Kidney tubule cell (primary cell): ENCODE measurements around the gene NPIPB6.
A peak's percentile ranks its signal among the peaks of the same experiment; 100 is the strongest.

Source experiments
- DNase-seq: peaks from one replicate; pipeline ENCODE4 v3.0.0-alpha.2; 2018; ENCODE audit warnings: low spot score

The NPIPB6 gene

DNA sequence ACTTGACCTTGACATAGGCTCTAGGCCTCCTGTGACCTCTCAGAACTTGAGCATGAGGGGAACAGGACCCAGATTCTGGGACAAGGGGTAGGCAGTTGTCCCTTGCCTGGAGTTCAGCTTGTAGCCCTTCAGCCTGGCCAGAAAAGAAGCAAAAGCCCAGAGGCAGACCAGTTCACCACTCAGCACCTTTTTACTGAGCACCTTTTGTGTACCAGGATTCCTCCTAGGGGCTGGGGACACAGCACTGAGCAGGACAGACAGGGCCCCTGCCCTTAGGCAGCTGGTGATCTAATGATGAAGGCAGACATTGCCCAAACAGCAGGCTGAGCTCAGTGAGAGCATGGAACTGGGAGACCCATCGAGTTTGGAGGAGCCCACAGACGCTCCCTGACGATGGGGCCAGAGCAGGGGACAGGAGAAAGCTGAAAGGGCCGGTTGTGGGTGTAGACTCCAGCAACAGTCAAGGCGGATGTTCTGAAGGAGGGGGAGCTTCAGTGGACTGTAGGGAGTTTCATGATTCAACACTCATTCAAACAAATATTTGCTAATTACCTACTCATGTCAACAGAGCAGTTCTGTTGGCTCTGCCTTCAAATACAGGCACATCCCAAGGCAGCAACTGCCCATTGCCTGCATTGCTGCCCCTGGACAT, 38.9 kb downstream of the NPIPB6 start:
- no peak for DNase-seq

DNA sequence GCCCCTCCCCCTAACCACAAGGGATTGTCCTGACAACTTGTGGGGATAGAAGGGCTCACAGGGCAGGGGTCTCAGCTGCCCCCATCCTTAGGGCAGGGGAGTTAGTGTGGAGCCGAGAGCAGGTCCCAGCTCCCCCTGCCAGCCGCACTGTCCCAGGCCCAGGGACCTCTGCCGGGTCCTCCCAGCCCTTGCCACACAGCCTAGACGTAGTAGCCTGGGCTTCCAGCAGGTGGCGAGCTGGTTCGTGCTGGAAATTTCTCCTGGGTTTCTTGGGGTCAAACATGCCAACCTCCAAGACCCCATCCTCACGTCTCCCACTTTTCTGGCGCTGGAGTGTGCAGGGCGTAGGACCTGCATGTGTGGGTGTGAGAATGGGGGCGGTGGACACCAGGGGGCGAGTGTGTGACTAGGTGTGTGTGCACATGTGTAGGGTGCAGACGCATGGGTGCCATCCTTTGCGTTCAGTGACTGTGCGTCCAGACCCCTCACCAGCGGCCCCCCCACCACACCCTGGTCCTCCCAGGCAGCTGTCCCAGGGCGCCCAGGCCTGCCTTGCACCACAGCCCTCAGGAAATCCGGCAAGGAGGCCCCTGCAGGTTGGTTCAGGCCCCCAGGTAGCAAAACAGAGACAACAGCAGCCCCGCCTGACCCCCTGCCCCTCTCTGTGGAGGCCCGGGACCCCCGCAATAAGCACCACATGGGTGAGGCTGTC, 41.5 kb downstream of the NPIPB6 start:
- DNase-seq: peak; percentile 26

DNA sequence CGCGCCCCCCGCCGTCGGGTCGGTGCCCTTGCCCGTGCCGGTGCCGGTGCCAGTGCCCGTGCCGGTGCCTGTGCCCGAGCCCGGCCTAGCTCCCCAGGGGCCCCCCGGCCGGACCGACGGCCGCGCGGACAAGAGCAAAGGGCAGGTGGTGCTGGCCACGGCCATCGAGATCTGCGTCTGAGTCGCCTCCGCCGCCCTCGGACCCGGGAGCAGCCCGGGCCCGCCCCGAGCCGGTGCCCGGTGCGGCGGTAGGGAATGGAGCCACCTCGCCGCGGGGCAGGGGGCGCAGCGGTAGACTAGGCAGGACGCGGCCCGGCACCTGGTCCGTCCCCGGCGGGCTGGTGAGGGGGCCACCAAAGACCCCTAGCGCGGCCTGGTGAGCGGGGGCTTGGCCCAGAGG, 42.6 kb downstream of the NPIPB6 start:
- DNase-seq: no peak

DNA sequence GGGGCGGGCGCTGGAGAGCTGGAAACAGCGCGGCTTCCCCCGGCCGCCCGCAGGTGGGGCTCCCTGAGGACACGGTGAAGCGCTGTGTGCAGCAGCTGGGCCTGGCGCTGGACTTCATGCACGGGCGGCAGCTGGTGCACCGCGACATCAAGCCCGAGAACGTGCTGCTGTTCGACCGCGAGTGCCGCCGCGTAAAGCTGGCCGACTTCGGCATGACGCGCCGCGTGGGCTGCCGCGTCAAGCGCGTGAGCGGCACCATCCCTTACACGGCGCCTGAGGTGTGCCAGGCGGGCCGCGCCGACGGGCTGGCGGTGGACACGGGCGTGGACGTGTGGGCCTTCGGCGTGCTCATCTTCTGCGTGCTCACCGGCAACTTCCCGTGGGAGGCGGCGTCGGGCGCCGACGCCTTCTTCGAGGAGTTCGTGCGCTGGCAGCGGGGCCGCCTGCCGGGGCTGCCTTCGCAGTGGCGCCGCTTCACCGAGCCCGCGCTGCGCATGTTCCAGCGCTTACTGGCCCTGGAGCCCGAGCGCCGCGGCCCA, 43.2 kb downstream of the NPIPB6 start:
- no peak for DNase-seq

DNA sequence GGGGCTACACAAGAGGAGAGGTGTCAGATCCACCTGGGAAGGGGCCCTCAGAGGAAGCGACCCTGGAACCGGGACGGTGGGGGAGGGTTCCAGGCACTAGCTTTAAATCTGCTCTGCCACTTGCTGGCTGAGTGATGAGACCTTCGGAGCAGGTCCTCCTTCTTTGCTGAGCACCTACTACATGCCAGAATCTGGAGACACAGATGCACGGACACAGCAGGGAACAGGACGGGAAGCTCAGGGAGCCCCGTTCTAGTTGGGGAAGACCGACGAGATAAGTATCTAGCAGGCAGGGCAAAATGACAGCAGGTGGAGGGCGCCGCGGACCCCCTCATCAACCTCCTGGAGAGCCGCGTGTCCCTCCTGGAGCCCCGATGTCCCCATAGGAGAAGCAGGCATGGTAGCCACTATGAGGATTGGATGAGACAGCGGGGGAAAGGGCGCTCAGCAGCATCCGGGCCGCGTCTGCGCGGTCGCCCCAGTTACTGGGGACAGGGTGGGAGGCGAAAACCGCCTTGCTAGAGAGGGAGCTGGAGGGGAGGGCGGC, 43.8 kb downstream of the NPIPB6 start:
- no peak for DNase-seq

DNA sequence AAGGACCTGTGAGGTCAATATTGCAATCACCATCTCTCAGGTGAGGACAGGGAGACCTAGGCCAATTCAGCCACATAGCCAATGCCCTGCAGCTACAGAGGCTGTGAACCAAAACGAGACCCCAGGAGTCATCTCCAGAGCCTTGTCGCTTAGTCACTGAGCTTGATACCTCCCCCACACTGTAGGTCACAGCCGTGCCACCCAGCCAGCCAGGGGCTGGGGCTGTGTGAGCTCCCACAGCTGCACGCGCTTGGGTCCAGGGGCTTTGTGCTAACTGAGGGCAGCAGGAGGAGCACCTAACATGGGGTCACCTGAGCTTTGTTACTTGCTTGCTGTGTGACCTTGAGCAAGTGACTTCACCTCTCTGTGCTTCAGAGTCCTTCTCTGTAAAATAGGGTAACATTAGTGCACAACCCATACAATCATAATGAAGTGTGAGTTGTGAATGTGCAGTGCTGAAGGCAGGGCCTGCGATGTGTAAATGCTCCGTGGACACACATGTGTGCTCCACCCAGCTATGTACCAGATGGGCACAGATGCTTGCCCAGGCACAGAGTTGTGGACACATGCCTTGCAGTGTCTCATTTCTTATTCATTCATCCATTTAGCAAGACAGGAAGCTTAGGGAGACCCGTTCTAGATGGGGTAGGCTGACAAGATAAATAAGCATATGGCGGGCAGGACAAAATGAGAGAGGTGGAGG, 45.1 kb downstream of the NPIPB6 start:
- no peak for DNase-seq

DNA sequence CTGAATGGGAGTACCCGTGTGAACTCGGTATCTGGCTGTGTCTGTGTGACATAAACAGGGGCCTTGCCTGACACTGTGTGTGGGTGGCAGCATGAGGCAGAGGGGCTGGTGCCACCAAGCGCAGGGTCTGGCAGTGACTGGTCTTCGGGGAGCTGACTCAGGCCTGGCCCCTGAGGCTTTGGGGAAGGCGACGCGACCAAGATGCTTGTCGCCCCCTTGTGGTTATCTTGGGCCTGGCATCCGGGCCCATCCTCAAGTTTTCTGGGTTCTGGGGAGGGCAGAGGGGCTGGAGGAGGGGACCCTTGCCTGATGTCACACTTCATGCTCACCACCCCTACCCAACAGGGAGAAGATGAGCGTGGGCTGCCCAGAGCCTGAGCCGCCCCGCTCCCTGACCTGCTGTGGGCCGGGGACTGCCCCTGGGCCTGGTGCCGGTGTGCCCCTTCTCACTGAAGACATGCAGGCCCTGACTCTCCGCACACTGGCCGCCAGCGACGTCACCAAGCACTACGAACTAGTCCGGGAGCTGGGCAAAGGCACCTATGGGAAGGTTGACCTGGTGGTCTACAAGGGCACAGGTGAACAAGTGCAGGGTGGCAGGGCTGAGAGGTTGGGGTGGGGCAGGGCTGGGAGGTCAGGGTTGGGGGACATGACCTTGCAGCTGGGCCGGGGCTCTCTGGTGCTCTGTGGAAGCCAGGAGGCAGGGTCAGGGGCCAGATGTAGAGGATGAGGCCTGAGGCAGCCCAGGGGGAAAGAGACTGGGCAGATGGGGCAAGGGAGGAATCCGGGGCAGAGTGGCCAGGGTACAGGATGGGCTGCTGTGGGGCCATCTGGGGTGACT, 46.0 kb downstream of the NPIPB6 start:
- peak; percentile 56 for DNase-seq

DNA sequence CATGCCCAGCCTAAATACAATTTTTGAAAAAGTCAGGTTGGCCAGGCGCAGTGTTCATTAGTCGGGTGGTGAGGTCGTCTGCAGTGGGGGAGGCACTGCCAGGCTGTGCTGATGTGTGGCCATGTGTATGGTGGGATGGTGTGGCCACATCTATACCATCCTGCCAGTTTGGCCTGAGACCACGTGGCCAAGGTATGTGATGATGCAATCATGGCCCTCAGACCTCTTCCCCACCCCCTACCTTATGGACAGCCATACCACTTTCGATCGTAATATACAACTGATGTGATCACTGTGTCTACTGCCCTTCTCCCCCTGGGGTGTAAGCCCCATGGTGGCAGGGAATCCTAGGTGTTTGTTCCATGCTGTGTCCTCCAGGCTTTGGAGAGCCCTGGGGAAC, 47.3 kb downstream of the NPIPB6 start:
- DNase-seq: no peak

DNA sequence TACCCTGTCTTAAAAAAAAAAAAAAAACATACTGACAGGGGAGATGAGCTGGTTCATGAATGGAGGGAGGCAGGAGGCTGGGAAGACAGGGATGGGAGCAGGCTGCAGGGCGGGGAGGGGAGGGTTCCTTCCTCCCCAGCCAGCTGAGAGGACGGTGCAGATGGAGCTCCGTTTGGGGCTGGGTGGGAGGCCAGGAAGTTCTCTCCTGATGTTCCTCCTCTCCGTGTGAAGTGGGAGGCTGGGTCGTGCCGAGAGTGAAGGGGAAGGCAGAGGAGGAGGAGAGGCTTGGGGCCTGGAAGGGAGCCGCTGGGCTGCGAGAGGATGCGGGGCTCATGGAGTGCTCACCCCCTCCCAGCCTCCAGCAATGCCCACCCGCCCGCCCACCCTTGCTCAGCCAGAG, 49.7 kb downstream of the NPIPB6 start:
- DNase-seq: no peak

DNA sequence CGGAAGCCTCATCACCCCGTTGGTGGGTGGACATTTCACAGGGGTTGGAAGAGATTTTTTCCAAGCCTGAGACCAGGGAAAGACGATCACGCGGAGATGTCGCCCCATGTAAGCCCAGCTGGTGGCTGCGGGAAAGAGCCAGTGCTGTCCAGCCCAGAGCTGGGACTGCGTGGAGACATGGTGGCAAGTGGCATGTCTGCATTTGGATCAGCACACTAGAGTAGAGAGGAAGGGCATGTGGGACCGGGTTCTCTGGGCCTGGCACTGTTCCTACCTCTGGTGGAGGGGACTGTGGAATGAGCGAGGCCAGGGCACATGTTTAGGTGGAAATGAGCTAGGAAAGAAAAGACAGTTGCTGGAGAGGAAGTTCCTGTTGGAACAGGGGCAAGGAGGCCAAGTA, 51.0 kb downstream of the NPIPB6 start:
- DNase-seq: no peak

DNA sequence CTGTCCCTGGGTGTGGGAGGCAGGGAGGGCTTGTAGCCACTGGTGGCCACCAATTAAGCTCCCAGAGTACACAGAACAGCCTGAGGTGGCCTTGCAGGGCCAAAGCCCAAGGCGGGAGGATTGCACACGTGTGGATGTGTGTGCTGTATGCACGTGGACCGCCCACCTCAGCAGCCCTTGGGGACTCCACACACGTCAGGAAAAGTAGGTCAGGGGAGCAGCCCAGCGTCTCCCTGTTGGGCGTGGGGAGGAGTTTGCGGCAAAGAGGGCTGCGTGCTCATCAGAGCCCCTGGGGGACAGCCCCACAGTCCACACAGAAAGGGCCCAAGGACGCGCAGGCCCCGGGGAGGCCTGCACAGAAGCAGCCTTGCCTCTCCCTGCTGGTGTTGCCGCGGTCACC, 51.4 kb downstream of the NPIPB6 start:
- DNase-seq: no peak

DNA sequence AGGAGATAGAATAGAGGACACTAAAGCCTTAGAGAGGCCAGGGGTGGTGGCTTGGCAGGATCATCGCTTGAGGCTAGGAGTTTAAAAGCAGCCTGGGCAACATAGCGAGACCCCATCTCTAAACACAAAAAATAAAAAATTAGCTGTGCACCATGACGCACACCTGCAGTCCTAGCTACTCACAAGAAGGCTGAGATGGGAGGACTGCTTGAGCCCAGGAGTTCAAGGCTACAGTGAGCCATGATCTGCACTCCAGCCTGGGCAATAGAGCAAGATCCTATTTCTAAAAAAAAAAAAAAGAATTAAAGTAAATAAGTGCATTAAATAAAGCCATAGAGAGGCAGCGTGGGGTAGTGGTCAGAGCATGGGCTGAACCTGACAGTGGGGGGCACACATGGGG, 51.9 kb downstream of the NPIPB6 start:
- DNase-seq: no peak

DNA sequence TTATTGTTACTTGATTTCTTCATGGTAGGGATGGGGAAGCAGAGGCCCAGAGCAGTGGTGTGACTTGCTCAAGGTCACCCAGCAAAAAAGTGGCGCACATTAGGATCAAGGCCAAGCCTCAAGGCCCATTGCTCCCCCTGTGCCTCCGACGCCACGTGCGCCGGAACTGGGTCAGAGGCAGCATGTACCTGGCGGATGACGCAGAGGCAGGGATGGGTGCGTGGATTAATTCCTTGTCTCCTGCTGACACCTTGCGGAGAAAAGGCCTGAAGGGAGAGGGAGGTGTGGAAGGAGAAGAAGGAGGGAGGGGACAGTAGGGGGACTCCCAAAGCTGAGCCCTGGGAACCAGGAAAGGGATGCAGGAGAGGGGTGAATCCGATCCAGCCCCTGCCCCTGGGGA, 52.5 kb downstream of the NPIPB6 start:
- DNase-seq: no peak

DNA sequence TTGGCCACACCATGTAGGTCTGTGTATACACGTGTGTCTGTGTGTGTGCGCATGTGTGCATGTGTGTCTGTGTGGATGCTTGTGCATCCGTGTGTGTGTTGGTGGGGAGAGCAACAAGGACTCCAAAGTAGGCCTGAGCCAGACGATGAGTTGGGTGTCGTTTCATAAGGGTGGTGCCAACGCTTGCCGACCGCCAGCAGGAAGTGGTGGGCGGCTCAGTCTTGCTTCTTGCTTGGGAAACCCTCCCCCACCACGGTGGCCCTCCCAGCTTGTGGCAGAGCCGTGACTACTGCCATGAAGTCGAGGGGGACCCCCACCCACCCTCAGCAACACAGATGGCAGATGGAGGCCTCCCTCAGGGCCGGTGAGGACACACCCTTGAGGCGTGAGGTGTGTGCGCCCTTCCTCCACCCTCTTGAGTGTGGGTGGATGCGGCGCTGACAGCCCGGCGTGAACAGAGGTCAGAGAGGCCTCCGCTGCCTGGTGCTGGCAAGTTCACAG, 53.4 kb downstream of the NPIPB6 start:
- DNase-seq: no peak

DNA sequence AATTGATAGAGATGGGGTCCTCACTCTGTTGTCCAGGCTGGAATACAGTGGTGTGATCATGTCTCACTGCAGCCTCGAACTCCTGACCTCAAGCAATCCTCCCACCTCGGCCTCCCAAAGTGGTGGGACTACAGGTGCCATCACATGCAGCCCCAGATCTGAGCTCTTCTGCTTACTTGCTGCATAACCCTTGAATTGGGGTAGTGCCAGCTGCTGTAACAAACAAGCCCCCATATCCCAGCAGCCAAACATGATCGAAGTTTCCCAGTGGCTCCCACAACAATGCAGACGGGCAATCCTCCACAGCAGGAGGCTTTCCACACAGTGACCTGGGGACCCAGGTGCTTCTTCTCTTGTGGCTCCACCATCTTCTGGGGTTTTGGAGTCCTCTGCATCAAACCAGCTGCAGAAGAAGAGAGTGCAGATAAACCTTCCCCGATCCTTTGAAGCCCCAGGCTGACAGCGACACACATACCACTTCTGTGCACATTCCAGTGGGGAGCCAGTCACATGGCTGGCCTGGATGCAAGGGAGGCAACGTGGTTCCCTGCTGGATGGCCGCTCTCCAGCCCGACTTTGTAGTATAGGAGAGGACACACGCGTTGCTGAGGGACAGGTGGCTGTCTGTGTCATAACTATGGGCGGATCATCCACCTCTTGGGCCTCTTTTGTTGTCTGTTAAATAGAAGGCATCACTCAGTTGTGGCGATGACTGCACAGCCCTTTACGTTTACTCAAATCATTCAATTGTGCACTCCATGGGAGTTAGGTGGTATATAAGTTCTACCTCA, 54.3 kb downstream of the NPIPB6 start:
- DNase-seq: no peak

DNA sequence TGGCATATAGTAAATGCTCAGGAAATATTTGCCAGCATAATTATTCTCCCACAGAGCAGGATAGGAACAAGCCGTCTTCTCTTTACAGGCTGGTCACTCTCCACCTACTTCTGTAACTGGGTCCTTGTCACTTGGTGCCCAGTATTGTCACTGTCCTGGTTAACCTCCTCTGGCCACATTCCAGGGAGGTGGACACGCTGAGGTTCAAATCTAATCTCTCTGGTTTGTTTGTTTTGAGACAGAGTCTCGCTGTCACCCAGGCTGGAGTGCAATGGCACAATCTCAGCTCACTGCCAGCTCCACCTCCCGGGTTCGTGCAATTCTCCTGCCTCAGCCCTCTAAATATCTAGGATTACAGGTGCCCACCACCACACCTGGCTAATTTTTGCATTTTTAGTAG, 55.4 kb downstream of the NPIPB6 start:
- no peak for DNase-seq

DNA sequence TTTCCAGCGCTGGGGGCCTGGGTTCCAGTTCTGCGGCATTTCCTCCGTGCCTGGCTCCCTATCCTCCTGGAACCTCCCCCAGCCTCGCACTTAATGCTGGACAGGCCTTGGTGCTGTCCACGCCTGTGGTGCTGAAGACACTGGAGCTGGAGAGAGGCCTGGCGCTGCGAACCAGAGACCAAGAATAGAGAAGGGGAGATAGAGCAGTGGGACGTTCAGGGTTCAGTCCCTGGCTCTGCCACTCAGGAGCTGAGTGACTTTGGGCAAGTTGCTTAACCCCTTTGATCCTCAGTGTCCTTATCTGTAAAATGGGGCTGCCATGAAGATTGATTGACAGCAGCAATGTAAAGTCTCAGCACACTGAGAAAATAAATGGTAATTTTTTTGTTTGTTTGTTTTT, 59.1 kb downstream of the NPIPB6 start:
- peak; percentile 5 for DNase-seq

DNA sequence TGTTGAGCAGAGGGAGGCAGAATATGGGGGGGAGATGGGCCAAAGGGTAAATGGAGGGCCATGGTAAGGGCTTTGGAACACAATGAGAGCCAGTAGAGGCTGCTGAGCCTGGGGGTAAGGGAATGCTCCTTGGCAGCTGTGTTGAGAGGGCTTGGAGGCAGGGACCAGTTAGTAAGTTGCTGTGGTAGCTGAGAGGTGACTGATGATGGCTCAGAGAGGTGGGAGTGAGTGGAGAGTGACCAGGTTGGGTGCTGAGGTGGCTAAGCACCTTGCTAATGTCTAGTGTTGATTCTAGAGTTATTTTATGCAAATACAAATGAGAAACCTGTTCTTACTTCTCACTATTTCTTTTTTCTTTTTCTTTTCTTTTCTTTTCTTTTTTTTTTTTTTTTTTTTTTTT, 60.2 kb downstream of the NPIPB6 start:
- DNase-seq: no peak

DNA sequence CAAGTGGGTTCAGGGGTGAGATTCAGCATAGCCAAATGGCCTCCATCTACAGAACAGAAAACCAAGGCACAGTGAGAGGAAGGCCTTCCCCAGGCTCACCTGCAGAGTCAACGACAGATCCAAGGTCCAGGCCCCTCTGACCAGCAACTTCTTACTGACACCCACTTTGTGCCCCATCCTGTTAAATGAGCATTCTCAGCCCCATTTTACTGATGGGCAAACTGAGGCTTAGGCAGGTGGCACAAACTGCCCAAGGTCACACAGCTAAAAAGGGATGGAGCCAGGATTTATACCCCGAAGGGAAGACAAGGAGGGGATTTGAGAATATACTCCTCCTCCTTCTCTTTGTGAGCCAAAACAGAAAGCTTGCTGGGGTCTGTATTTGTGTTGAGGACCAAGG, 61.7 kb downstream of the NPIPB6 start:
- no peak for DNase-seq

DNA sequence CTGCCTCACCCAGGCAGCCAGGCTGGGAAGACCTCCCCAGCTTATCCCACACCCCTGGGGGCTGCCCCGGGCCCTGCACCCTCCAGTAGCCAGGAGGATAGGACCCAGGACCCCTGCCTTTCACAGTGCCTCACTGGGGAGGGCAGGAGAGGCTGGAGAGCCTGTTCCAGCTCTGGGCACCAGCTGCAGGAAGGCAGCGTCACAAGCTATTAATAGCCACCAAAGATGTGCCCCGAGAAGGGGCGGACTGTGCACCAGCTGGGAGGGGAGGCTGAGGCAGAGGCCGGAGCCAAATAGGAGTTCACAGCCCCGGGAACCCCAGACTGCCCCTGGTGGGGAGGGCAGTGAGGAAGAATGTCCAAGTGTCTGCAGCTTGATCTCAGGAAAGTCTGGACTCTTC, 62.2 kb downstream of the NPIPB6 start:
- DNase-seq: no peak

DNA sequence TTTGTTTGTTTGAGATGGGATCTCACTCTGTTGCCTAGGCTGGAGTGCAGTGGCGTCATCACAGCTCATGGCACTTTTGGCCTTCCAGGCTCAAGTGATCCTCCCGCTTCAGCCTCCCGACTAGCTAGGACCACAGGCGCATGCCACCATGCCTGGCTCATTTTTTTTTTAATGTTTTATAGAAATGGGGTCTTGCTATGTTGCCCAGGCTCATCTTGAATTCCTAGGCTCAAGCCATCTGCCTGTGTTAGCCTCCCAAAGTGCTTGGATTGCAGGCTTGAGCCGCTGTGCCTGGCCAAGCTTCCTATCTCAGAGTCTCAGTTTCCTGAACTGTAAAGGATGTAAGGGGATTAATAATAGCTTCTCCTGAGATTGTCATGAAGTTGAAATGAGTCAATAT, 63.0 kb downstream of the NPIPB6 start:
- DNase-seq: no peak
